AG04449 (cell line): ENCODE results near the gene ANO8.

Source experiments
- CTCF ChIA-PET: fragments of 350-600 bp; formaldehyde crosslinking; extraction: SDS; loops from one replicate; lab custom pipeline; 2021; ENCODE audit warnings: antibody characterized with exemption; lab: Yijun Ruan, JAX
- POLR2A ChIA-PET: fragments of 400-600, 350-600 bp; formaldehyde crosslinking; extraction: SDS; loops from one replicate; lab custom pipeline; 2020; ENCODE audit warnings: antibody characterized with exemption, inconsistent platforms; lab: Yijun Ruan, JAX
- DNase-seq: peaks from one replicate; pipeline ENCODE4 v3.0.0-alpha.2; 2010; ENCODE audit warnings: low read depth, low spot score
- H3K4me3 ChIP-seq: 2 replicates; pipeline ENCODE4 v1.5.1; 2011; ENCODE audit warnings: low read depth, mild to moderate bottlenecking, control low read depth, low read length
- TF ChIP-seq, protein P1 (sequence below): IDR thresholded peaks from one replicate; pipeline ENCODE4 v1.5.1; 2011; ENCODE audit warnings: mild to moderate bottlenecking, moderate library complexity, low read length, control low read depth, inconsistent platforms; ENCODE audit not compliant: insufficient read depth; ENCODE audit errors: missing control alignments

The ANO8 gene

DNA sequence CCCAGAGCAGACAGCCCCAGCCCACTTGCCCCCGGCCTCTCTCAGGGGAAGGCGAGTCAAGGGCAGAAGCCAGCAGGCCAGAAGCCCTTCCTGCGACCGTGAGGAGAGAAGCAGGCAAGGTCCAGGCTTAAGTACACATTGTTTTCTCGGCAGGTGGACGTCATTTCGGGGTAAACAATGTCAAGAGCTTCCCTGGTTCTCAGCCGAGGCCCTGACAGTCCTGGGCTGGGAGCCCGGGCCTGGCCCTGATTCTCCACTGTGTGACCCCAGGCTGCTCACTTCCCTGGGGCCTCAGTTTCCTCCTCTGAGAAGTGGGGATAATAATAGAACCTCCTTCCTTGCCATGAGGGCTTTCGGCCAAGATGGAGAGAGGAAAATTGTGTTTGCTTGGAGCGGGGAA lies 23.1 kb upstream of the ANO8 start:
- H3K4me3 ChIP-seq = no peak overlapping the region
- ChIA-PET POLR2A (no interaction called here), CTCF (interaction anchor here (0.7 to 1.0 kb wide), 3 partner anchors 12 to 501 kb away, joined by 3 read pairs; no protein-coding TSS in a partner anchor)
- DNase-seq = no peak
- TF ChIP-seq, protein P1, sequence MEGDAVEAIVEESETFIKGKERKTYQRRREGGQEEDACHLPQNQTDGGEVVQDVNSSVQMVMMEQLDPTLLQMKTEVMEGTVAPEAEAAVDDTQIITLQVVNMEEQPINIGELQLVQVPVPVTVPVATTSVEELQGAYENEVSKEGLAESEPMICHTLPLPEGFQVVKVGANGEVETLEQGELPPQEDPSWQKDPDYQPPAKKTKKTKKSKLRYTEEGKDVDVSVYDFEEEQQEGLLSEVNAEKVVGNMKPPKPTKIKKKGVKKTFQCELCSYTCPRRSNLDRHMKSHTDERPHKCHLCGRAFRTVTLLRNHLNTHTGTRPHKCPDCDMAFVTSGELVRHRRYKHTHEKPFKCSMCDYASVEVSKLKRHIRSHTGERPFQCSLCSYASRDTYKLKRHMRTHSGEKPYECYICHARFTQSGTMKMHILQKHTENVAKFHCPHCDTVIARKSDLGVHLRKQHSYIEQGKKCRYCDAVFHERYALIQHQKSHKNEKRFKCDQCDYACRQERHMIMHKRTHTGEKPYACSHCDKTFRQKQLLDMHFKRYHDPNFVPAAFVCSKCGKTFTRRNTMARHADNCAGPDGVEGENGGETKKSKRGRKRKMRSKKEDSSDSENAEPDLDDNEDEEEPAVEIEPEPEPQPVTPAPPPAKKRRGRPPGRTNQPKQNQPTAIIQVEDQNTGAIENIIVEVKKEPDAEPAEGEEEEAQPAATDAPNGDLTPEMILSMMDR = no peak

GRCh38 chr19:17357078-17357666 lies 22.5 kb upstream of the ANO8 start:
- POLR2A ChIA-PET = no interaction called here
- no peak overlapping the region for H3K4me3 ChIP-seq
- CTCF ChIA-PET = interaction anchor here (0.7 to 2.2 kb wide), 4 partner anchors 10 to 502 kb away, joined by 3 to 7 read pairs (median 3); no protein-coding TSS in a partner anchor
- TF ChIP-seq, protein P1 = no peak
- no peak for DNase-seq

- TF ChIP-seq, protein P1 = no peak
- no peak for DNase-seq
- no peak overlapping the region for H3K4me3 ChIP-seq
- CTCF ChIA-PET = interaction anchor here (14.8 kb wide), 1 partner anchor 34 kb away, joined by 208 read pairs; no protein-coding TSS in a partner anchor
- POLR2A ChIA-PET = no interaction called here
Observed at GRCh38 chr19:17353386-17353785, 18.7 kb upstream of the ANO8 start.

DNA sequence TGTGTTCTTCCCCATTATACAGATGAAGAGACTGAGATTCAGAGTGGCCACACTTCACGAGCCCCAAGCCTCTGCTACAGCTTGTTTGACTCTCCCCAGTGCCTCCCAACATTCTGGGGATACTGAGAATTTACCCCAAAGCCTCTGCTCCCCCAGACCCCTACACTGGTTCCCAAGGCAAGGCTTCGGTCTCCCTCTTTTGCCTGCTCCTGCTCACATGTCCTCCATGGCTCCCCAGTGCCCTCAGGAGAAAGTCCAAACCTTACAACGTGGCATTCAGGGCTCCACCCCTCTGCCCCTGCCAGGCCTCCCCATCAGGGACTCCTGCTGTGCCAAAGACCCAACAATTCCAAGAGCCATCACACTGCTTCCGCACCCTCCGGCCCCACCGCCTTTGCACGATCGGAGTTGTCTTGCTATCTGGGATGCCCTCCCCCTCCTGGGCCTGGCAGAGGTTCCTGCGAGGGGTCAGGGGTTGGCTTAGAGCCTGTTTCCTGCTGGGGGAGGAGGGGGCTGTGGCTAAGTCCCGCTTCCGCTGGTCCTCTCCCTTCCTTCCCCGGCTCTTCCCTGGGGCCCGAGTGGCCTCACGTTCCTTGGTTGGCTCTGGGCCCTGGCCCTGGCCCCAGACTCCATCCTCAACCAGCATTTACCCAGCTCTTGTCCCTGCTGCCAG lies 18.1 kb upstream of the ANO8 start:
- ChIA-PET CTCF (interaction anchor here (14.8 kb wide), 1 partner anchor 35 kb away, joined by 208 read pairs; no protein-coding TSS in a partner anchor), POLR2A (no interaction called here)
- TF ChIP-seq, protein P1 = no peak
- no peak overlapping the region for H3K4me3 ChIP-seq
- DNase-seq = no peak

DNA sequence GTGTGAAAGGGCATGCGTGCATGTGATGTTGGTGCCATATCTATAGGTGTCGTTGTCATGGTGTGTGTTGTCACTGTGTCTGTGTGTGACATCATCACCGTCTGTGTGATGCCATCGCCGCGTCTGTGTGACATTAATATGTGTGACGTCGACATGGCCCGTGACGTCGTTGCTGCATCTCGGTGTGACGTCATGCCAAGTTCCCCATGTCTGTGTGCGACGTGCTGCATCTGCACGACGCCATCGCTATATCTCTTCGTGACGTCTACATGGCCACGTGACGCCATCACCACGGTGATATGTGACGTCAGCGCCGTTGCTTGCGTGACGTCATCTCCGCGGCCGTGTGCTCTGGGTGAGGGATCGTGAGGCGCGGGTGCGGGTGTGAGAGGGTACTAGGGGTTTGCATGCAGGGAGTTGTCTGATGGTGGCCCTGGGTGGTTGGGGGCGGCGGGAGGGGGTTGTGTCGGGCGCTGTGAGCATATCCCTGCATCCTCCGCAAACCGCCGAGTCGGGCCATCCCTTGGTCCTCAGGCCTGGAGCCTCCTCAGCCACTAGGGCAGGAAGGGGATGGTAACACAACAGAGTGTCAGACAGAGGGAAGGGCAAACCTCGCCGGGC lies 17.3 kb upstream of the ANO8 start:
- TF ChIP-seq, protein P1 = no peak
- CTCF ChIA-PET = interaction anchor here (14.8 kb wide), 1 partner anchor 36 kb away, joined by 208 read pairs; no protein-coding TSS in a partner anchor
- DNase-seq = no peak
- no peak overlapping the region for H3K4me3 ChIP-seq
- POLR2A ChIA-PET = no interaction called here
